DND-41 (cell line): ENCODE results near the gene KRT80.

Source experiments
- ATAC-seq: fragments of 200-7000 bp; cut with Tn5 transposase; 3 replicates; pipeline ENCODE4 v1.9.1; 2021; ENCODE audit warnings: low read depth; ENCODE audit not compliant: insufficient read depth
- DNase-seq: peaks from one replicate; pipeline ENCODE4 v3.0.0-alpha.2; 2020
- H2AFZ ChIP-seq: 2 replicates; pipeline ENCODE4 v1.6.0; 2012; ENCODE audit warnings: low read depth, low read length
- H3K27ac ChIP-seq: 2 replicates; pipeline ENCODE4 v1.5.1; 2012; ENCODE audit warnings: low read length, inconsistent platforms
- H3K27me3 ChIP-seq: fragments of 200-600 bp; sonication (generic); 2 replicates; pipeline ENCODE4 v1.6.0; 2012; ENCODE audit warnings: low read length, mild to moderate bottlenecking, inconsistent platforms; ENCODE audit not compliant: insufficient read depth, poor library complexity
- H3K36me3 ChIP-seq: 2 replicates; pipeline ENCODE4 v1.5.1; 2012; ENCODE audit warnings: low read length, inconsistent platforms; ENCODE audit not compliant: insufficient read depth
- H3K4me1 ChIP-seq: 2 replicates; pipeline ENCODE4 v1.5.1; 2012; ENCODE audit warnings: mild to moderate bottlenecking, low read length; ENCODE audit not compliant: insufficient read depth
- H3K4me2 ChIP-seq: 2 replicates; pipeline ENCODE4 v1.6.0; 2012; ENCODE audit warnings: mild to moderate bottlenecking, moderate library complexity, low read length, inconsistent platforms; ENCODE audit not compliant: insufficient read depth
- H3K4me3 ChIP-seq, 2 experiments: fragments of 200-600 bp in 1 of 2; shearing (Covaris generic) in 1 of 2; 2 replicates each; pipeline ENCODE4 v1.5.1; 2012 to 2016; ENCODE audit warnings: inconsistent platforms in 2 of 2, low read length in 2 of 2, mild to moderate bottlenecking in 2 of 2, low read depth in 1 of 2, moderate library complexity in 1 of 2
- H3K79me2 ChIP-seq: 2 replicates; pipeline ENCODE4 v1.6.0; 2012; ENCODE audit warnings: low read length, inconsistent platforms; ENCODE audit not compliant: insufficient read depth
- H3K9ac ChIP-seq: 2 replicates; pipeline ENCODE4 v1.6.0; 2012; ENCODE audit warnings: low read depth, mild to moderate bottlenecking, inconsistent platforms, low read length, moderate library complexity
- H3K9me3 ChIP-seq: 2 replicates; pipeline ENCODE4 v1.5.1; 2012; ENCODE audit warnings: low read length, moderate library complexity, mild to moderate bottlenecking, inconsistent platforms; ENCODE audit not compliant: insufficient read depth, severe bottlenecking
- H4K20me1 ChIP-seq: 2 replicates; pipeline ENCODE4 v1.6.0; 2012; ENCODE audit warnings: low read length; ENCODE audit not compliant: insufficient read depth
- CTCF ChIP-seq: IDR thresholded peaks from 2 replicates; pipeline ENCODE4 v1.5.1; 2012; ENCODE audit warnings: borderline replicate concordance, low read length, moderate library complexity, mild to moderate bottlenecking; ENCODE audit not compliant: poor library complexity, severe bottlenecking; ENCODE audit errors: extremely low read depth
- EZH2 ChIP-seq: IDR thresholded peaks from 3 replicates; pipeline ENCODE4 v1.6.1; 2012; ENCODE audit warnings: borderline replicate concordance, low read depth, mild to moderate bottlenecking, moderate library complexity, low read length, inconsistent platforms; ENCODE audit not compliant: severe bottlenecking

Gene KRT80

GRCh38 chr12:52228931-52229330 is 37.1 kb upstream of the KRT80 start:
- Histone ChIP-seq H3K9ac (no peak overlapping the region), H2AFZ (no peak overlapping the region), H3K27ac (no peak overlapping the region), H3K4me1 (no peaks in the 10 kb centered on the region), H3K4me2 (no peak overlapping the region), H3K4me3 (no peak overlapping the region), H3K36me3 (no peaks in the 10 kb centered on the region), H4K20me1 (peaks cover 3% of the 10 kb centered on the region; the same call in 1 of the 2 replicates), H3K9me3 (no peaks in the 10 kb centered on the region), H3K79me2 (no peaks in the 10 kb centered on the region), H3K27me3 (peaks cover 6% of the 10 kb centered on the region)
- DNase-seq (no peak), ATAC-seq (no peak)
- no peak for TF ChIP-seq EZH2
- no peak for TF ChIP-seq CTCF

DNA sequence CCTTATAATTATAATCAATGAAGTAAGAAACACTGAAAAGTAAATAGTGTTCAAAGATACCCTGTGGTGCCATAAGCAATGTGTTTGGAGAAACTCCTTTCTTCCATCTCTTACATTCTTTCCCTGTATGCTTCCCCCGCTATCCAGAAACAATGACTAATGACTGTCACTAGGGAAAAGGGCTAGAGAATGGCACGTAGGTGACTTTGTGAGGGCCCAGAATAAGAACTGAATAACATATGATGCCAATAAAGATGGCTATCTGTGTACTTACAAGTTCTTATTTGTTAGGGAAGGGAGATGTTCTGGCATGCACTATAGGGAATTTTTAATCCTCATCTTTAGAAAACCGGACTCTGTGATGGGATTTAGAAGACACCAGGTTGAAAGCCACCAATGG is 36.6 kb upstream of the KRT80 start:
- H2AFZ ChIP-seq, result no peak overlapping the region
- H3K4me1 ChIP-seq, result no peaks in the 10 kb centered on the region
- H4K20me1 ChIP-seq, result peaks cover 3% of the 10 kb centered on the region; the same call in 1 of the 2 replicates
- DNase-seq (no peak), ATAC-seq (no peak)
- no peaks in the 10 kb centered on the region for H3K9me3 ChIP-seq
- H3K36me3 ChIP-seq, result no peaks in the 10 kb centered on the region
- no peak overlapping the region for H3K4me2 ChIP-seq
- peaks cover 7% of the 10 kb centered on the region for H3K27me3 ChIP-seq
- no peak for TF ChIP-seq CTCF
- no peak for TF ChIP-seq EZH2
- no peaks in the 10 kb centered on the region for H3K79me2 ChIP-seq
- no peak overlapping the region for H3K4me3 ChIP-seq
- H3K9ac ChIP-seq, result no peak overlapping the region
- no peak overlapping the region for H3K27ac ChIP-seq

DNA sequence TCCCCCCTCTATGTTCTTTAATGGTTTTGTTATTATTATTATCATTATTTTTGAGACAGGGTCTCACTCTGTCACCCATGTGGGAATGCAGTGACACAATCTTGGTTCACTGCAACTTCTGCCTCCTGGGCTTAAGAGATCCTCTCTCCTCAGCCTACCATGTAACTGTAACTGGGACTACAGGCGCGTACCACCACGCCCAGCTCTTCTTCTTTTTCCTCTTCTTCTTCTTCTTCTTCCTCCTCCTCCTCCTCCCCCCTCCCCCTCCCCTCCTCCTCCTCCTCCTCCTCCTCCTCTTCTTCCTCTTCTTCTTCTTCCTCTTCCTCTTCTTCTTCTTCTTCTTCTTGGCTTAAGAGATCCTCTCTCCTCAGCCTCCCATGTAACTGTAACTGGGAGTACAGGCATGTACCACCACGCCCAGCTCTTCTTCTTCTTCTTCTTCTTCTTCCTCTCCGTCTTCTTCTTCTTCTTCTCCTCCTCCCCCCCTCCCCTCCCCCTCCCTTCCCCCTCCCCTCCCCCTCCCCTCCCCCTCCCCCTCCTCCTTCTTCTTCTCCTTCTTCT is 35.9 kb upstream of the KRT80 start:
- H3K36me3 ChIP-seq, result no peaks in the 10 kb centered on the region
- H2AFZ ChIP-seq, result no peak overlapping the region
- TF ChIP-seq CTCF (no peak), EZH2 (no peak)
- H3K9me3 ChIP-seq, result no peaks in the 10 kb centered on the region
- H3K4me3 ChIP-seq, result no peak overlapping the region
- ATAC-seq, result no peak
- no peaks in the 10 kb centered on the region for H3K79me2 ChIP-seq
- peaks cover 3% of the 10 kb centered on the region; the same call in 1 of the 2 replicates for H4K20me1 ChIP-seq
- H3K27ac ChIP-seq, result no peak overlapping the region
- H3K4me2 ChIP-seq, result no peak overlapping the region
- no peaks in the 10 kb centered on the region for H3K4me1 ChIP-seq
- H3K27me3 ChIP-seq, result peaks cover 7% of the 10 kb centered on the region
- no peak overlapping the region for H3K9ac ChIP-seq
- no peak for DNase-seq

- no peak overlapping the region for H3K4me3 ChIP-seq
- no peak overlapping the region for H3K9ac ChIP-seq
- DNase-seq, result no peak
- no peak for TF ChIP-seq EZH2
- TF ChIP-seq CTCF, result no peak
- H3K27ac ChIP-seq, result no peak overlapping the region
- no peak for ATAC-seq
- no peaks in the 10 kb centered on the region for H3K36me3 ChIP-seq
- H3K27me3 ChIP-seq, result peaks cover 7% of the 10 kb centered on the region
- no peaks in the 10 kb centered on the region for H3K79me2 ChIP-seq
- H3K4me2 ChIP-seq, result no peak overlapping the region
- H2AFZ ChIP-seq, result no peak overlapping the region
- H3K9me3 ChIP-seq, result no peaks in the 10 kb centered on the region
- H3K4me1 ChIP-seq, result no peaks in the 10 kb centered on the region
- H4K20me1 ChIP-seq, result peaks cover 3% of the 10 kb centered on the region; the same call in 1 of the 2 replicates
Measured at GRCh38 chr12:52226446-52226845, 34.6 kb upstream of the KRT80 start.
